ENCODE results near the gene DUT. TPM values are rescaled to one million over a fixed set of nuclear protein-coding genes. Genes with fewer than 3 reads are reported as not detected.

DUT gene
- total and polyA plus RNA-seq, 2 experiments from 2014 or later: 82.5 to 420 TPM

- no peaks in the 10 kb centered on the region for H3K9me2 ChIP-seq (ENCODE audit: insufficient read depth)
- peaks cover 26% of the 10 kb centered on the region for H3K36me3 Mint-ChIP-seq (ENCODE audit: low read depth)
- peaks cover 10% of the 10 kb centered on the region; the same call in 1 of the 2 replicates for H3K36me3 ChIP-seq (ENCODE audit: insufficient read depth)
- no peaks in the 10 kb centered on the region for H3K9me3 Mint-ChIP-seq
- H3K27me3 ChIP-seq (ENCODE audit: insufficient read depth): no peaks in the 10 kb centered on the region
- H3K4me3 Mint-ChIP-seq: no peak overlapping the region
- H3K27ac Mint-ChIP-seq: no peak overlapping the region
- H3F3A ChIP-seq (replicated peaks; ENCODE audit: low read depth): no peaks in the 10 kb centered on the region
- H3K79me2 ChIP-seq (replicated peaks; ENCODE audit: insufficient read depth): no peaks in the 10 kb centered on the region
- TF ChIP-seq, protein P1, sequence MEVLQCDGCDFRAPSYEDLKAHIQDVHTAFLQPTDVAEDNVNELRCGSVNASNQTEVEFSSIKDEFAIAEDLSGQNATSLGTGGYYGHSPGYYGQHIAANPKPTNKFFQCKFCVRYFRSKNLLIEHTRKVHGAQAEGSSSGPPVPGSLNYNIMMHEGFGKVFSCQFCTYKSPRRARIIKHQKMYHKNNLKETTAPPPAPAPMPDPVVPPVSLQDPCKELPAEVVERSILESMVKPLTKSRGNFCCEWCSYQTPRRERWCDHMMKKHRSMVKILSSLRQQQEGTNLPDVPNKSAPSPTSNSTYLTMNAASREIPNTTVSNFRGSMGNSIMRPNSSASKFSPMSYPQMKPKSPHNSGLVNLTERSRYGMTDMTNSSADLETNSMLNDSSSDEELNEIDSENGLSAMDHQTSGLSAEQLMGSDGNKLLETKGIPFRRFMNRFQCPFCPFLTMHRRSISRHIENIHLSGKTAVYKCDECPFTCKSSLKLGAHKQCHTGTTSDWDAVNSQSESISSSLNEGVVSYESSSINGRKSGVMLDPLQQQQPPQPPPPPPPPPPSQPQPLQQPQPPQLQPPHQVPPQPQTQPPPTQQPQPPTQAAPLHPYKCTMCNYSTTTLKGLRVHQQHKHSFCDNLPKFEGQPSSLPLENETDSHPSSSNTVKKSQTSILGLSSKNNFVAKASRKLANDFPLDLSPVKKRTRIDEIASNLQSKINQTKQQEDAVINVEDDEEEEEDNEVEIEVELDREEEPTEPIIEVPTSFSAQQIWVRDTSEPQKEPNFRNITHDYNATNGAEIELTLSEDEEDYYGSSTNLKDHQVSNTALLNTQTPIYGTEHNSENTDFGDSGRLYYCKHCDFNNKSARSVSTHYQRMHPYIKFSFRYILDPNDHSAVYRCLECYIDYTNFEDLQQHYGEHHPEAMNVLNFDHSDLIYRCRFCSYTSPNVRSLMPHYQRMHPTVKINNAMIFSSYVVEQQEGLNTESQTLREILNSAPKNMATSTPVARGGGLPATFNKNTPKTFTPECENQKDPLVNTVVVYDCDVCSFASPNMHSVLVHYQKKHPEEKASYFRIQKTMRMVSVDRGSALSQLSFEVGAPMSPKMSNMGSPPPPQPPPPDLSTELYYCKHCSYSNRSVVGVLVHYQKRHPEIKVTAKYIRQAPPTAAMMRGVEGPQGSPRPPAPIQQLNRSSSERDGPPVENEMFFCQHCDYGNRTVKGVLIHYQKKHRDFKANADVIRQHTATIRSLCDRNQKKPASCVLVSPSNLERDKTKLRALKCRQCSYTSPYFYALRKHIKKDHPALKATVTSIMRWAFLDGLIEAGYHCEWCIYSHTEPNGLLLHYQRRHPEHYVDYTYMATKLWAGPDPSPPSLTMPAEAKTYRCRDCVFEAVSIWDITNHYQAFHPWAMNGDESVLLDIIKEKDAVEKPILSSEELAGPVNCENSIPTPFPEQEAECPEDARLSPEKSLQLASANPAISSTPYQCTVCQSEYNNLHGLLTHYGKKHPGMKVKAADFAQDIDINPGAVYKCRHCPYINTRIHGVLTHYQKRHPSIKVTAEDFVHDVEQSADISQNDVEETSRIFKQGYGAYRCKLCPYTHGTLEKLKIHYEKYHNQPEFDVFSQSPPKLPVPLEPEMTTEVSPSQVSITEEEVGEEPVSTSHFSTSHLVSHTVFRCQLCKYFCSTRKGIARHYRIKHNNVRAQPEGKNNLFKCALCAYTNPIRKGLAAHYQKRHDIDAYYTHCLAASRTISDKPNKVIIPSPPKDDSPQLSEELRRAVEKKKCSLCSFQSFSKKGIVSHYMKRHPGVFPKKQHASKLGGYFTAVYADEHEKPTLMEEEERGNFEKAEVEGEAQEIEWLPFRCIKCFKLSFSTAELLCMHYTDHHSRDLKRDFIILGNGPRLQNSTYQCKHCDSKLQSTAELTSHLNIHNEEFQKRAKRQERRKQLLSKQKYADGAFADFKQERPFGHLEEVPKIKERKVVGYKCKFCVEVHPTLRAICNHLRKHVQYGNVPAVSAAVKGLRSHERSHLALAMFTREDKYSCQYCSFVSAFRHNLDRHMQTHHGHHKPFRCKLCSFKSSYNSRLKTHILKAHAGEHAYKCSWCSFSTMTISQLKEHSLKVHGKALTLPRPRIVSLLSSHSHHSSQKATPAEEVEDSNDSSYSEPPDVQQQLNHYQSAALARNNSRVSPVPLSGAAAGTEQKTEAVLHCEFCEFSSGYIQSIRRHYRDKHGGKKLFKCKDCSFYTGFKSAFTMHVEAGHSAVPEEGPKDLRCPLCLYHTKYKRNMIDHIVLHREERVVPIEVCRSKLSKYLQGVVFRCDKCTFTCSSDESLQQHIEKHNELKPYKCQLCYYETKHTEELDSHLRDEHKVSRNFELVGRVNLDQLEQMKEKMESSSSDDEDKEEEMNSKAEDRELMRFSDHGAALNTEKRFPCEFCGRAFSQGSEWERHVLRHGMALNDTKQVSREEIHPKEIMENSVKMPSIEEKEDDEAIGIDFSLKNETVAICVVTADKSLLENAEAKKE (CRISPR knock-in tag; IDR thresholded peaks at IDR 0.05): no peak
- no peak for TF ChIP-seq JUNB (IDR thresholded peaks at IDR 0.05; ENCODE audit: unreplicated experiment)
- TF ChIP-seq POLR2AphosphoS5 (IDR thresholded peaks at IDR 0.05; ENCODE audit: low read depth): no peak
- no peak for TF ChIP-seq EZH2phosphoT487 (IDR thresholded peaks at IDR 0.05; ENCODE audit: unreplicated experiment)
- TF ChIP-seq STAT1 (IDR thresholded peaks at IDR 0.05; ENCODE audit: unreplicated experiment): no peak
- no peak for TF ChIP-seq NANOG (IDR thresholded peaks at IDR 0.05; ENCODE audit: borderline replicate concordance)
- TF ChIP-seq CTCF (conservative IDR thresholded peaks at IDR 0.05; ENCODE audit: low read depth in 2 of 2): no peak
- TF ChIP-seq EZH2 (IDR thresholded peaks at IDR 0.05; ENCODE audit: low read depth, unreplicated experiment): no peak
- TF ChIP-seq ZNF331 (CRISPR knock-in tag; IDR thresholded peaks at IDR 0.05; ENCODE audit: low read depth): no peak
- TF ChIP-seq, protein P2, sequence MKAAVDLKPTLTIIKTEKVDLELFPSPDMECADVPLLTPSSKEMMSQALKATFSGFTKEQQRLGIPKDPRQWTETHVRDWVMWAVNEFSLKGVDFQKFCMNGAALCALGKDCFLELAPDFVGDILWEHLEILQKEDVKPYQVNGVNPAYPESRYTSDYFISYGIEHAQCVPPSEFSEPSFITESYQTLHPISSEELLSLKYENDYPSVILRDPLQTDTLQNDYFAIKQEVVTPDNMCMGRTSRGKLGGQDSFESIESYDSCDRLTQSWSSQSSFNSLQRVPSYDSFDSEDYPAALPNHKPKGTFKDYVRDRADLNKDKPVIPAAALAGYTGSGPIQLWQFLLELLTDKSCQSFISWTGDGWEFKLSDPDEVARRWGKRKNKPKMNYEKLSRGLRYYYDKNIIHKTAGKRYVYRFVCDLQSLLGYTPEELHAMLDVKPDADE (IDR thresholded peaks at IDR 0.05): no peak
- TF ChIP-seq ZNF114 (CRISPR knock-in tag; IDR thresholded peaks at IDR 0.05): no peak
- no peak for TF ChIP-seq CREB1 (CRISPR knock-in tag; IDR thresholded peaks at IDR 0.05; ENCODE audit: low read depth)
- TF ChIP-seq, protein P3, sequence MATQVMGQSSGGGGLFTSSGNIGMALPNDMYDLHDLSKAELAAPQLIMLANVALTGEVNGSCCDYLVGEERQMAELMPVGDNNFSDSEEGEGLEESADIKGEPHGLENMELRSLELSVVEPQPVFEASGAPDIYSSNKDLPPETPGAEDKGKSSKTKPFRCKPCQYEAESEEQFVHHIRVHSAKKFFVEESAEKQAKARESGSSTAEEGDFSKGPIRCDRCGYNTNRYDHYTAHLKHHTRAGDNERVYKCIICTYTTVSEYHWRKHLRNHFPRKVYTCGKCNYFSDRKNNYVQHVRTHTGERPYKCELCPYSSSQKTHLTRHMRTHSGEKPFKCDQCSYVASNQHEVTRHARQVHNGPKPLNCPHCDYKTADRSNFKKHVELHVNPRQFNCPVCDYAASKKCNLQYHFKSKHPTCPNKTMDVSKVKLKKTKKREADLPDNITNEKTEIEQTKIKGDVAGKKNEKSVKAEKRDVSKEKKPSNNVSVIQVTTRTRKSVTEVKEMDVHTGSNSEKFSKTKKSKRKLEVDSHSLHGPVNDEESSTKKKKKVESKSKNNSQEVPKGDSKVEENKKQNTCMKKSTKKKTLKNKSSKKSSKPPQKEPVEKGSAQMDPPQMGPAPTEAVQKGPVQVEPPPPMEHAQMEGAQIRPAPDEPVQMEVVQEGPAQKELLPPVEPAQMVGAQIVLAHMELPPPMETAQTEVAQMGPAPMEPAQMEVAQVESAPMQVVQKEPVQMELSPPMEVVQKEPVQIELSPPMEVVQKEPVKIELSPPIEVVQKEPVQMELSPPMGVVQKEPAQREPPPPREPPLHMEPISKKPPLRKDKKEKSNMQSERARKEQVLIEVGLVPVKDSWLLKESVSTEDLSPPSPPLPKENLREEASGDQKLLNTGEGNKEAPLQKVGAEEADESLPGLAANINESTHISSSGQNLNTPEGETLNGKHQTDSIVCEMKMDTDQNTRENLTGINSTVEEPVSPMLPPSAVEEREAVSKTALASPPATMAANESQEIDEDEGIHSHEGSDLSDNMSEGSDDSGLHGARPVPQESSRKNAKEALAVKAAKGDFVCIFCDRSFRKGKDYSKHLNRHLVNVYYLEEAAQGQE (IDR thresholded peaks at IDR 0.05; ENCODE audit: unreplicated experiment): no peak
- no peak for ATAC-seq
- H3K27ac ChIP-seq (ENCODE audit: low read depth): no peak overlapping the region
- peaks cover 7% of the 10 kb centered on the region for H3K27me3 Mint-ChIP-seq (ENCODE audit: insufficient read depth, low read depth, poor library complexity)
- H3K4me1 Mint-ChIP-seq: peaks cover 16% of the 10 kb centered on the region; the same call in 2 of the 3 replicates
- peaks cover 10% of the 10 kb centered on the region for H3K4me1 ChIP-seq (ENCODE audit: insufficient read depth)
- 0 out of 2 replicates have a peak, but pooled peaks cover 3% of the 10 kb centered on the region for H4K20me1 ChIP-seq (replicated peaks; ENCODE audit: insufficient read depth)
- H3K4me3 ChIP-seq: no peak overlapping the region
- no peak overlapping the region for H2AFZ ChIP-seq
- no peak for DNase-seq (ENCODE audit: low spot score)
- no peak overlapping the region for H3K4me2 ChIP-seq
These were observed 14.3 kb downstream of the DUT start for GRCh38 chr15:48345516-48345915.
